Esophagus muscularis mucosa (tissue), 4 donors: ENCODE data around the gene FAM117B. TPM values are rescaled to one million over a fixed set of nuclear protein-coding genes. Genes with fewer than 3 reads are reported as not detected.

ENCODE experiments used
- DNase-seq: peaks from one replicate; pipeline ENCODE4 v3.0.0-alpha.2; 2017; ENCODE audit errors: extremely low spot score
- H3K27ac ChIP-seq, 4 donors: fragments of 200-600 bp; sonication (generic); replicated peaks in 1 of 4; 1 replicate in 3 of 4; 2 replicates in 1 of 4; pipeline ENCODE4 v1.5.1; 2016 to 2019; ENCODE audit warnings: mild to moderate bottlenecking in 1 of 4
- H3K27me3 ChIP-seq, 4 donors: fragments of 200-600 bp; sonication (generic); one replicate each; pipeline versions ENCODE4 v1.5.1 to v1.6.0; 2016 to 2019
- H3K36me3 ChIP-seq, 4 donors: fragments of 200-600 bp; sonication (generic); one replicate each; pipeline ENCODE4 v1.5.1; 2016 to 2019
- H3K4me1 ChIP-seq, 4 donors: fragments of 200-600 bp; sonication (generic); one replicate each; pipeline ENCODE4 v1.5.1; 2016 to 2019
- H3K4me3 ChIP-seq, 4 donors: fragments of 200-600 bp; sonication (generic); 1 replicate in 2 of 4; 2 replicates in 2 of 4; pipeline ENCODE4 v1.5.1; 2016 to 2019; ENCODE audit warnings: mild to moderate bottlenecking in 4 of 4, moderate library complexity in 1 of 4
- H3K9me3 ChIP-seq, 4 donors: fragments of 200-600 bp; sonication (generic); 1 replicate in 3 of 4; 2 replicates in 1 of 4; pipeline ENCODE4 v1.5.1; 2016 to 2019
- EP300 ChIP-seq: sonication (generic); formaldehyde crosslinking; IDR thresholded peaks from one replicate; pipeline ENCODE4 v1.6.1; 2017; ENCODE audit warnings: antibody characterized with exemption
- POLR2A ChIP-seq: fragments of 450-650 bp; IDR thresholded peaks from one replicate; pipeline ENCODE4 v1.6.1; 2017; ENCODE audit warnings: antibody characterized with exemption, moderate library complexity, mild to moderate bottlenecking, low read depth
- POLR2AphosphoS5 ChIP-seq, 2 donors: sonication (generic); formaldehyde crosslinking; IDR thresholded peaks; one replicate each; pipeline ENCODE4 v1.6.1; 2017; ENCODE audit warnings: antibody characterized with exemption in 2 of 2
- WGBS: methylation state at CpG from one replicate; pipeline ENCODE4 v1.1.5; 2018; 5-methylcytosine and 5-hydroxymethylcytosine counted together
- intact Hi-C: fragments of 100-400 bp; cut with DNase I; formaldehyde crosslinking; loops from one replicate; pipeline ENCODE4 v1.15.1; 2023
- total RNA-seq, 4 donors: library from RNA; depleted of rRNA; stranded (reverse); fragments of >200 nt; gene quantifications; one replicate each; pipeline versions ENCODE4 v1.1.0 to v1.2.1, GENCODE V29; 2016
- TF ChIP-seq, protein P1 (sequence below), 3 experiments: fragments of 200-600 bp in 2 of 3; fragments of 450-650 bp in 1 of 3; sonication (generic) in 2 of 3; IDR thresholded peaks; one replicate each; pipeline ENCODE4 v1.5.1; 2017 to 2019; ENCODE audit warnings: antibody characterized with exemption in 3 of 3, mild to moderate bottlenecking in 2 of 3, moderate library complexity in 1 of 3

FAM117B gene
- total RNA-seq, 4 donors from 2014 or later: 2.8 to 5.0 (median 4.2) TPM

GRCh38 chr2:202627042-202627441 lies 7.7 kb upstream of the FAM117B start:
- H3K4me3 ChIP-seq: no peak overlapping the region
- intact Hi-C loops: no loop called here

DNA sequence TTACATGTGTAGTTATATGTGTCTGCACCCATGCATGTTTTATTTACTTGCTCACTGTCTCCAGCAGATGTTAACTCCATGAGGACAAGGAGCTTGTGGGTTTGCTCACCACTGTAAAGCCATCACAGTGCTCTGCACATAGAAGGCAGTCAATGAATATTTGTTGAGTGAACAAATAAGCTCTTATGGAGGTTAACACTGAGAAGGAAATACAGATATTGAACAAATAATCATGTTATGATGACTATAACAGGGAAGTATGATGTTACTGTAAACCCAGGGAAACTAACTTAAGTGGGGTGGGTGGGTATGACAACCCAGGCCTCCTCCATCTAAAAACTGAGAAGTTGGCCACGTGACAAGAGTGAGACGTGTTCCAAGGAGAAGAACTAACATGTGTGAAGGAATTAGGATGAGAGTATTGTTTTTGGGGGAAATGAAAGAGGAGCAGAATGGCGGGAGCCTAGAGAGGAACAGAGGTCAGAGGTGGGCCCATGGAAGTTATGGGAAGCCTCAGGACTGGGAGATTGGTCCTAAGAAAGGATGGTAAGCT lies 6.0 kb upstream of the FAM117B start:
- intact Hi-C loops: no loop called here
- TF ChIP-seq EP300 (no peak), POLR2AphosphoS5 (IDR thresholded peaks at IDR 0.05) (no peak), POLR2A (no peak)
- TF ChIP-seq, protein P1, sequence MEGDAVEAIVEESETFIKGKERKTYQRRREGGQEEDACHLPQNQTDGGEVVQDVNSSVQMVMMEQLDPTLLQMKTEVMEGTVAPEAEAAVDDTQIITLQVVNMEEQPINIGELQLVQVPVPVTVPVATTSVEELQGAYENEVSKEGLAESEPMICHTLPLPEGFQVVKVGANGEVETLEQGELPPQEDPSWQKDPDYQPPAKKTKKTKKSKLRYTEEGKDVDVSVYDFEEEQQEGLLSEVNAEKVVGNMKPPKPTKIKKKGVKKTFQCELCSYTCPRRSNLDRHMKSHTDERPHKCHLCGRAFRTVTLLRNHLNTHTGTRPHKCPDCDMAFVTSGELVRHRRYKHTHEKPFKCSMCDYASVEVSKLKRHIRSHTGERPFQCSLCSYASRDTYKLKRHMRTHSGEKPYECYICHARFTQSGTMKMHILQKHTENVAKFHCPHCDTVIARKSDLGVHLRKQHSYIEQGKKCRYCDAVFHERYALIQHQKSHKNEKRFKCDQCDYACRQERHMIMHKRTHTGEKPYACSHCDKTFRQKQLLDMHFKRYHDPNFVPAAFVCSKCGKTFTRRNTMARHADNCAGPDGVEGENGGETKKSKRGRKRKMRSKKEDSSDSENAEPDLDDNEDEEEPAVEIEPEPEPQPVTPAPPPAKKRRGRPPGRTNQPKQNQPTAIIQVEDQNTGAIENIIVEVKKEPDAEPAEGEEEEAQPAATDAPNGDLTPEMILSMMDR (IDR thresholded peaks at IDR 0.05): no peak
- WGBS: 65% methylated on average over 3 of the region's 3 CpGs

More at GRCh38 chr2:202627042-202627441, 7.7 kb upstream of the FAM117B start:
- no peak for DNase-seq
- peaks cover 0 to 5% (median 2%) of the 10 kb centered on the region in 4 donors for H3K4me1 ChIP-seq
- no peak for TF ChIP-seq POLR2A
- no peak for TF ChIP-seq POLR2AphosphoS5 (IDR thresholded peaks at IDR 0.05)
- no peak for TF ChIP-seq EP300
- TF ChIP-seq, protein P1 (IDR thresholded peaks at IDR 0.05): no peak
- H3K27me3 ChIP-seq: no peaks in the 10 kb centered on the region
- H3K36me3 ChIP-seq: no peaks in the 10 kb centered on the region
- no peak overlapping the region for H3K27ac ChIP-seq
- no peaks in the 10 kb centered on the region for H3K9me3 ChIP-seq
- whole genome bisulfite sequencing: 64% methylated on average over 4 of the region's 4 CpGs

DNA sequence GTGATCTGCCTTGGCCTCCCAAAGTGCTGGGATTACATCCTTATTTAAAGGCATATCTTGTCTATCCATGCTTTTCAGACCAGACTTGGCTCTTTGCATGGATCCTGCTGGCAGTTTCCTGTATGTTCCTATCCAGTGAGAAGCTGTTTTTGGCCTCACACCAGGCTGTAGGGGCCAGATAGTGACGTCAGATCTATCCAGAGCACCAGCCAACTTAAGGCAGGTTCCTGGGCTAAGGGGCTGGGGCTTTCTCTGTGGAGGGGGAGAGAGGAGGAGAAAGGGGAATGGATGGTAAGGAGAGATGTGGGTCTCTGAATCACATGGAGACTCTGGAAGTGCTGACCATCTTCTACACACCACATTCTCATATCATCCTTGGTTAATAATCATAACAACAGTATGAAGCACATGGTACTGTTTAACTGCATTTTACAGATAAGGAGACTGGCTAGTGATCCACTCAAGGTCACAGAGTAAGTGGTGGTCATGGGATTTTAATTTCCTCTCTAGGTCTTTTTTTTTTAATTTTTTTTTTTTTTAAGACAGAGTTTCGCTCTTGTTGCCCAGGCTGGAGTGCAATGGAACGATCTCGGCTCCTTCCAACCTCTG lies 2.0 kb upstream of the FAM117B start:
- intact Hi-C loops: no loop called here
- DNase-seq: no peak
- Histone ChIP-seq H3K27ac (no peak overlapping the region), H3K4me3 (no peak overlapping the region), H3K4me1 (peaks cover 10 to 18% (median 13%) of the 10 kb centered on the region in 4 donors), H3K27me3 (no peaks in the 10 kb centered on the region), H3K9me3 (no peaks in the 10 kb centered on the region), H3K36me3 (no peaks in the 10 kb centered on the region)
- no peak for TF ChIP-seq POLR2A
- TF ChIP-seq, protein P1 (IDR thresholded peaks at IDR 0.05): no peak
- TF ChIP-seq EP300: no peak
- TF ChIP-seq POLR2AphosphoS5 (IDR thresholded peaks at IDR 0.05): no peak
- WGBS: 74% methylated on average over 4 of the region's 4 CpGs

More for the DNA sequence above, 6.0 kb upstream of the FAM117B start:
- no peak overlapping the region for H3K27ac ChIP-seq
- no peaks in the 10 kb centered on the region for H3K27me3 ChIP-seq
- H3K9me3 ChIP-seq: no peaks in the 10 kb centered on the region
- no peaks in the 10 kb centered on the region for H3K36me3 ChIP-seq
- H3K4me3 ChIP-seq: no peak overlapping the region
- DNase-seq: no peak
- peaks cover 0 to 11% (median 5%) of the 10 kb centered on the region in 4 donors for H3K4me1 ChIP-seq

DNA sequence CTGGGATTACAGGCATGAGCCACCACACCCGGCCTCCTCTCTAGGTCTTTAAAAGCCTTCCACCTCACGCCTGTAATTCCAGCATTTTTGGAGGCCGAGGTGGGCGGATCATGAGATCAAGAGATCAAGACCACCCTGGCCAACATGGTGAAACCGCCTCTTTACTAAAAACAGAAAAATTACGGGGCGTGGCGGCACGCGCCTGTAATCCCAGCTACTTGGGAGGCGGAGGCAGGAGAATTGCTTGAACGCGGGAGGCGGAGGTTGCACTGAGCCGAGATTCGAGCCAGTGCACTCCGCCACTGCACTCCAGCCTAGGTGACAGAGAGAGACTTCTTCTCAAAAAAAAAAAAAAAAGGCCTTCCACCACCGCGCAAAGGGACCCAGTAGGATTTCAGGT lies 1.3 kb upstream of the FAM117B start:
- Histone ChIP-seq H3K9me3 (no peaks in the 10 kb centered on the region), H3K4me1 (peaks cover 10 to 18% (median 13%) of the 10 kb centered on the region in 4 donors), H3K27ac (peak overlapping the region in 1 of 4 donors; percentile 91), H3K36me3 (no peaks in the 10 kb centered on the region), H3K4me3 (no peak overlapping the region), H3K27me3 (no peaks in the 10 kb centered on the region)
- DNase-seq: no peak
- intact Hi-C loops: no loop called here
- WGBS: 96% methylated on average over 19 of the region's 19 CpGs
- no peak for TF ChIP-seq POLR2A
- TF ChIP-seq, protein P1 (IDR thresholded peaks at IDR 0.05): no peak
- no peak for TF ChIP-seq EP300
- TF ChIP-seq POLR2AphosphoS5 (IDR thresholded peaks at IDR 0.05): no peak
